CD4-positive, alpha-beta T cell treated with Interleukin-2 at 100 ng/mL for 4 hours (primary cell): ENCODE data around the gene CDNF.
"Not testable (repeated sequence)": the region's sequence is repeated elsewhere in the genome, so short reads cannot be mapped to it uniquely, and the experiment has no call there.

ENCODE experiments used
- DNase-seq: peaks from one replicate; pipeline ENCODE4 v3.0.0-alpha.2; 2020; ENCODE audit warnings: low spot score

Gene CDNF

DNA sequence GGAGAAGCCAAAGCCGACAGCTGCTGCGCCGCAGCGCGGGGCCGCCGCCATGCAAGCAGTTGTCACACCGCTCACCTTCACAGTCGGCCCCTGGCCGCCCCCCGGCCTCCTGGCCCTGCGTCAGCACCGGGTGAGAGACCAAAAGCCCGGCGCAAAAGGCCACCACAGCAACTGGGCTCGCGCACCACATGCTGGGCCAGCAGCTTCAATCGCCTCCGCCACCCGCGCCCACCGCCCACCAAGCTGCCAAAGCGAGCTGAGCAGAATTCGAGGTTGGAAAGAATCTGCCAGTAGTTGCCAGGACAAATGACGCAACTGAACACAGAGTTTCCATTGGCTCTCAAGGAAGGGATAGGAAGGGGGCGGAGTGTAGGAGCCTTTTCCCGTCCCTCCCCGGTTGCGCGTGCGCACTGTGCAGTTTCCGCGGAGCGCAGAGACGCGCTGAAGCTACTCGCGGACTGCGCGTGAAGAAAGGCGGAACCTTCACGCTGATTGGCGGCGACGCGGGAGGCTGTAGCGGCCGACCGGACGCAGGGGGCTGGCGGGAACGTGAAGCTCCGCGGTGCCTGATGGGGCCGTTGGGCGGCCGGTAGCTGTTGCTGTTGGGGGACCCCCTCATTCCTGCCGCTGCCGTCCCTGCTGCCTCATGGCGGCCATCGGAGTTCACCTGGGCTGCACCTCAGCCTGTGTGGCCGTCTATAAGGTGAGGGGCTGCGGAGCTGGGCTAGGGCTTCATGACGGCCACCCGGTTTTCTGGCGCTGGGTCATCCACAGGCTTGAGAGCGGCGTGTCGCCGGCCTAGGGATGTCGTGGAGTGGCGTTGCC, at the start of gene CDNF, which contains the start of the genes HSPA14 and MSANTD7:
Gene CDNF, minus strand, starts transcription at position 281 of the 825 bp plus-strand sequence. Its CDS starts 91 bp downstream, at position 190.
Gene HSPA14, plus strand, starts transcription at position 550 of the 825 bp plus-strand sequence. Its CDS starts 97 bp downstream, at position 647.
Gene MSANTD7, plus strand, starts transcription at position 550 of the 825 bp plus-strand sequence. CDS start 3,979 bp downstream, outside the sequence.
- peak; percentile 99 for DNase-seq

DNA sequence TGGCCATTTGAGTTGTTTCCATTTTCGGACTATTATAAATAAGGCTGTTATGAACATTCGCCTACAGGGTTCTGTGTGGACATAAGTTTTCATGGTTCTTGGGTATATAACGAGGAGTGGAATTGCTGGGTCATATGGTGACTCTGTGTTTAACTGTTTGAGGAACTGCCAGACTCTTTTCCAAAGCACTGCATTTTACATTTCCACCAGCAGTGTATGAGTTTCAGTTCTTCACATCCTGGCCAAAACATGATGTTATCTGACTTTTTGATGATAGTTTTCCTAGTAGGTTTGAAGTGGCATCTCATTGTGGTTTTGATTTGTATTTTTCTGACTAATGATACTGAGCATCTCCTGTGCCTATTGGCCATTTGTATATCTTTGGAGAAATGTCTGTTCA, 46.2 kb upstream of the CDNF start:
- DNase-seq, result no peak

DNA sequence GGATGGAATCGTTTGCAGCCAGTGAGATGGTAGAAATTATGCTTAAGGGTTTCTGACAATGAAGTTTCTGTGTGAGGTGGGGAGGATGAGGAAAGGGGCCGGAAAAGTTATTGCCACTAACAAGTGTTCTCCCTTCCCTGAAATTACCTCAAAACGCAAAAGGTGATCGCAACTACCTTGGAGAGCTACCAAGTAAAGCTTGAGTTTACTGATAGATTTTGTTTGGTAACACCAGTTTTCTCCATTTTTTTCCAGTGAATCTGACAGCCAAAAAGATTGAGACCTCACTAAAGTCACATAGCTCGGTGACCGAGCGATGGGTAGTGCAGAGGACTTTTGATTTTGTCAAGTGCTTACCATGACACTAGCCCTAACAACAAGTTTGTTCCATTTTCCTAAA, 42.4 kb upstream of the CDNF start:
- DNase-seq, result no peak

DNA sequence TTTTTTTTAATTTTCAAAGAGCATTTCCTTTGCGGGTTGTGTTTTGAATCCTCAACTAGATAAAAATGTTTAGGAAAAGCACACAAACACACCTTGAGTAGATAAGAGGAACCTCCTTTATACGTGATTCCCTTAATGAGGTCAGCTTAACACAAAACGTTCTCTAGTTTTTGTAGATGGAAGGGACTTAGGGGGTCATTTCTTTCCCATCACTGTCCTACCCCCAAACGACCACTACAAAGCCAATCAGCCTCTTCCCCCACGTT, 42.0 kb upstream of the CDNF start:
- no peak for DNase-seq

DNA sequence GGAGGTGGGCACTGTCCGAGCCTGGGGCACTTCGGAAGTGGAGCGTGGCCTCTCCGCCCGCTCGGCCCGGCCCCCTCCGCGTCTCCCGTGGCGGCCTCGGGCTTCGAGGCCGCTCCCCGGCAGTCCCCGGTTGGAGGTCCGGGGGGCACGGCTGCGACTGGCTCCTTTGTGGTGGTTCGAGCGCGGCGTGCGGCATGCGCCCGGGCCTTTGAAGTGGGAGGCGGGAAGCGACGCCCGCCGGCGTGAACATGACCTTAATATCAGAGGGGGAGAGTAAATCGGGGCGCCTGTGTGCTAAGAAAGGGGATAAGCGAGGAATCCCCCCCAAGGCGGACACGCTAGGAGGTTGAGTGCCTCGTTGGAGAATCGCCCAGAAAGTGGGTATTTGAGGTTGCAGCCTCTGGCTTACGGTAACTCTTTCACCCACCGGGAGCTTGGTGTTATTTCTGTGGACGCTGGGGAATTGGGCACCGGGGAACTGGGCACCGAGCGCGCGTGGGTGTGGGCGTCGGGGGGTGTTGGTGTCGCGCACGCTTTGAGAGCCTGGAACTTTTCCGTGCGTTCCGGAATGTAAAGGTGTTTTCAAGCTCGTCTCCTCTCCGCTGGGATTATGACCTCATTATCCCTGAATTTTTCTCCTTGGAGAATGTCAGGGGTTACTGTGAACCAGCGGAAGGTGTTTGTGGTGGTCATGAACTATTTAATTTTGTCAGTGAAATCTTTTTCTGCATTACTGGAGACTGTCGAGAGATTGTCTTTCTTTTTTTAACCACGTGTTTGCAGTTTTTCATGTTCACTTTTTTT, 41.5 kb upstream of the CDNF start:
- no peak for DNase-seq

DNA sequence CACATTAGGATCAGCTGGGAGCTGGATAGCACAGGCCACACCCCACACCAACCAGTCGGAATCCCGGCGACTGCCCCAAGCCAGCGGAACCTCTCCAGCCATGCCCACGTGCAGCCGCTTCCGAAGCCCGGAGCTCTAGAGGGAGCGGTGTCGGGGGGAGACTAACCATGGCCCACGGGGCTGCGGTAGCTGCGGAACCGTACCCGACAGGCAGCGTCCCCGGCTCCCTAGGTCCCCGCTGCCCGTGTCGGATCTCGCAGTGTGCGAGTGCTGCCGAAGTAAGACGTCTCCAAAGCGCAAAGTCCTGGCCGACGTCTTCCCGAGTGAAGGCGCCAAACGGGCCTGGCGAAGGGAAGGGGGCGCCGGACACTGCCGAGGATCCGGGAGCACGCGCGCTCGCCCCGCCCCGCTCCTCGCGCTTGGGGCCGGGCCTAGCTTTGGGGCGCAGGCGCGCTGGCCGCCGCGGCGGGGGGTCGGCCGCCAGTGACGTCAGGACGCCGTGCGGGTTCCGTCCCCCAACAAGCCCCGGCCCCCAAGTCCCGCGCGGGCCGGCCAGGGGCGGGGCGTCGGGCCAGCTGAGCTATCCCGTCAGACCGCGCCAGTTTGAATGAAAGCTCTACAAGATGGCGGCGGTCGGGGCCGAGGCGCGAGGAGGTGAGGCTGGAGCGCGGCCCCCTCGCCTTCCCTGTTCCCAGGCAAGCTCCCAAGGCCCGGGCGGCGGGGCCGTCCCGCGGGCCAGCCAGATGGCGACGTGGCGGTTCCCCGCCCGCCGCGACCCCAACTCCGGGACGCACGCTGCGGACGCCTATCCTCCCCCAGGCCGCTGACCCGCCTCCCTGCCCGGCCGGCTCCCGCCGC, 40.7 kb upstream of the CDNF start, which contains the start of gene SUV39H2:
Gene SUV39H2, plus strand, starts transcription at position 601 of the 858 bp plus-strand sequence. Its CDS starts 23 bp downstream, at position 624.
- DNase-seq, result peak; percentile 94

DNA sequence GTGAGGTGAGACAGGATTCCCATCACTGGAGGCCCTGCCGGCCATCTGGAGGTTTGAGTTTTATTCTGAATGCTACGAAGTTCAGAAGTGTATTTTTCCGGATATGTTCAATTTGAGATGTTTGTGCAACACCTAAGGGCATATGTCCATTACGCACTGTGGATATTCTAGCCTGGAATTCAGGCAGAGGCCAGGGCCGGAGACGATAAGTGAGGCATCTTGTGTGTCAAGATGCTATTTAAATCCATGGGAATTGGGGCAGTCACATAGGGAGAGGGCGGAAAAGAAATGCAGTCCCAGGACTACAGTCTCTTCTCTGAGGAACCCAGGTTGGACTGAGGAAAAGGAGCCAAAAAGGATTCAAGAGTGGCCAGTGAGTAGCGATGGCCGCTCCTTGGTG, 38.9 kb upstream of the CDNF start:
- no peak for DNase-seq

DNA sequence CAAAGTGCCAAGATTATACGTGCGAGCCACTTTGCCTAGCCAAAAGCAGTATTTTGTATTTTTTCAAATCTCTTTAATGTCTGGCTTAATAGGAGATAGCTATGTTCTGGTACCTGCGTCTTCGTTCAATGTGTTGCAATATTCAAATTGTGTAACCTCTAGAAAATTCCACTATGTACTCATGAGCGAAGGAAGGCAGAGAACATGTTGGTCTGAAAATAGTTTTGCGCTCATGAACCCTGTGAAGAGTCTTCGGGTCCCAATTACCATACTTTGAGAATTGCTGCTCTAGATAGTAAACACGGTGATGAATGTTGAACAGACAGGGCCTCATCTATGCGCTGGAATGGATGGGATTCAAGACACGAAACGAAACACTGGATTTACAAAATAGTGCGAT, 38.1 kb upstream of the CDNF start:
- DNase-seq, result no peak

DNA sequence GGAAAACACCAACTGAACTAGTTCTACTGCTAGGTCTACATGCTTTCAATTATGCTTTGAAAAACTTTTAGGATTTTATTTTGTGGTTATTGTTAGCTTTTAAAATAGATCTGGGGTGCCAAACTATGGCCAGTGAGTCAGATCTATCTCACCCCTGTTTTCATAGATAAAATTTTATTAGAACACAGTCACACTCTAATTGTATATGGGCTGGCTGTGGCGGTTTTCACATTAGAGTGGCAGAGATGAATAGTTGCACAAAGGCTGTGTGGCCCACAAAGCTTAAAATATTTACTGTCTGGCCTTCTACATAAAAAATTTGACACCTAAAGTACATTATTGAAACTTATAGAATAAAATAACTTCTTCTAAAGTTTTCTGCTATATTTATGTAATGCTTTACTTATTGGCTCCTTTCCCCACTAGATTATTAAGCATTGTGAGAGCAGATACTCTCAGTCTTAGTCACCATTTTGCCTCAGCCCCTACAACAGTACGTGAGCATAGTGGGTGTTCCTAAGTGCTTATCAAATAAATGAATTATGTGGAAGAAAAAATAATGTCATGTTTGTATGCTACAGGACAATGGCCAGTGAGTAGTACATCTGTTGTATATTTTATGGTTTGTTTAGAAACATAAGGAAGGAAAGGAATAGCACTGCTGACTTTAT, 35.4 kb upstream of the CDNF start:
- DNase-seq, result no peak

DNA sequence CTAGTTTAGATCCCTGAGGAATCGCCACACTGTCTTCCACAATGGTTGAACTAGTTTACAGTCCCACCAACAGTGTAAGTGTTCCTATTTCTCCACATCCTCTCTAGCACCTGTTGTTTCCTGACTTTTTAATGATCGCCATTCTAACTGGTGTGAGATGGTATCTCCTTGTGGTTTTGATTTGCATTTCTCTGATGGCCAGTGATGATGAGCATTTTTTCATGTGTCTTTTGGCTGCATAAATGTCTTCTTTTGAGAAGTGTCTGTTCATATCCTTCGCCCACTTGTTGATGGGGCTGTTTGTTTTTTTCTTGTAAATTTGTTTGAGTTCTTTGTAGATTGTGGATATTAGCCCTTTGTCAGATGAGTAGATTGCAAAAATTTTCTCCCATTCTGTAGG, 27.0 kb upstream of the CDNF start:
- DNase-seq, result not testable (repeated sequence)

DNA sequence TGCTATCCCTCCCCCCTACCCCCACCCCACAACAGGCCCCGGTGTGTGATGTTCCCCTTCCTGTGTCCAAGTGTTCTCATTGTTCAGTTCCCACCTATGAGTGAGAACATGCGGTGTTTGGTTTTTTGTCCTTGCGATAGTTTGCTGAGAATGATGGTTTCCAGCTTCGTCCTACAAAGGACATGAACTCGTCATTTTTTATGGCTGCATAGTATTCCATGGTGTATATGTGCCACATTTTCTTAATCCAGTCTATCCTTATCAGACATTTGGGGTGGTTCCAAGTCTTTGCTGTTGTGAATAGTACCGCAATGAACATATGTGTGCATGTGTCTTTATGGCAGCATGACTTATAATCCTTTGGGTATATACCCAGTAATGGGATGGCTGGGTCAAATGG, 26.6 kb upstream of the CDNF start:
- DNase-seq, result not testable (repeated sequence)

DNA sequence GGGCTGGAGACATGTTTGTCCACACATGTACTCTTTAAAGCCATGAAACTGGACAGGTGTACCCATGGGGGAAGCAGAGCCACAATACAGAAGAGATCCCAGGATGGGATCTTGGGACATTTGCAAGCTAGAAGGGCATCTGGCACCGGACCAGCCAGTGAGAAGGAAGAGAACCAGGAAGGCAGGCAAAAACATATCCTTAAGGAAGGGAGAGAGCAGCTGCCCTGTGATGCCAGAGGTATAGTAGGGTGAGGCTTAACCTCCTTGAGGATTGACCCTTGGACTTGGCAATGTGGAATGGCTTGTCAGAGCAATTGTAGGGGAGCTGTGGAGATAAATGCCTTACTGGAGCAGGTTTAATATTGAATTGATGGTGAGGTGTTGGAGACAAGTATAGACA, 23.0 kb upstream of the CDNF start:
- DNase-seq, result no peak

DNA sequence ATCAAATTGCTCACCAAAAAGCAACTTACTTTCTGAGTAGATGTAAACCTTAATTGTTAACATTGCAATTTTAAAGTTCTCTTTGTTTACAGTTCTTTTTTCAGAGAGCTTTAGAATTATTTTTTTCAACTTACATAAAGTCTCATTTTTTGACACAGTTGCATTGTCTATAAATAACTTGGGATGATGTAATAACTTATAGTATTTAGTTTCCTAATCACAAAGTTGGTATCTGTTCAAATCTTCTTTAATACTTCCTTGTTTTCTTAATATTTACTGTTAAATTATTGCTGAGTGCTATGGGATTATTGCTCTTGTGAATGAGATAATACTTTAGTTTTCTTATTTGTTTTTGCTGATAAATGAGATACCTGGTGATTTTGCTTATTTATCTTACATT, 21.9 kb upstream of the CDNF start:
- DNase-seq, result no peak

DNA sequence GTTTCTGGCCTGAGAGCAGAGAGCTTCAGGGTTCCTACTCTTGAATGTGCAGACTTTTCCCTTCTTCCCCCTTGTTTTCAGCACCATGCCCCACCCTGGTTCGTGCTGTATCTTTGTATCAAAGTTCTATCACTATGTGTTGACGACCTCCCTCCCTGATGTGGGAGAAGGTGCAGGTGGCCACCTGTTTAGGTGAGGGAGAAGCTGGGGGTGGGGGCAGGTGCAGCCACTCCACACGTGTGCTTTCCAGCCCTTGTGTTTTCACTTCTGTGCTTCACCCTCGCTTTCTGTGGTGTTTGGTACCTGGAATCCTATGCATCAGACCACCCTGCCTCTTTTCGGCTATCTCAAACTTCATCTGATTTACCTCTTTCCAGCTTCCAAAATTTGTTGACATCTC, 21.2 kb upstream of the CDNF start:
- no peak for DNase-seq

DNA sequence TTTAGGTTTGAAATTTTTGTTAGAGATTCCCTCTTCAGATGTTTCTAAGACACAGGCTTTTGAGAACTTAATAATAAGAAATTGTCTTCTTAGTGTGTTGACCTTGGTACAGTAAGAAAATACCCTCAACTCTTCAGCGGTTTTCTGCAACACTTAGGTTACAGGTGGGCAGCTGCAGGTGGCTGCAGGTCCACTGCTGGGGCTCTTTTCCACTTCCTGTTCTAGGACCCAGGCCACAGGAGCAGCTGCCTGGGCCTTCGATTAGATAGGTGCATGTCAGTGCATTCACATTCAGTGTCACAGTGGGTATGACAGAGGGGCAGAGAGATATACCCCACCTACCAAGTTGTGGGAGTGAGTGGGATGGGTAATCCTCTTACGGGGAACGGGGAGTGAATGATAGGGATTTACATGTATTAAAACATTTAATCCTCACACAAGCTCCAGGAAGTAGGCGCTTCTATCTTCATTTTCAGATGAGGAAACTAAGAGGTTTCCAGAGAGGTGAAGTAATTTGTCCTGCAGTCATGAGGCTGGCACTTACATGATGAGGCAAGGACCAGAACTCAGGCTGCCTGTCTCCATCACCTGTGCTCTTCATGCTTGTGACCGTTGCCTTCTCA, 20.6 kb upstream of the CDNF start:
- DNase-seq, result no peak

DNA sequence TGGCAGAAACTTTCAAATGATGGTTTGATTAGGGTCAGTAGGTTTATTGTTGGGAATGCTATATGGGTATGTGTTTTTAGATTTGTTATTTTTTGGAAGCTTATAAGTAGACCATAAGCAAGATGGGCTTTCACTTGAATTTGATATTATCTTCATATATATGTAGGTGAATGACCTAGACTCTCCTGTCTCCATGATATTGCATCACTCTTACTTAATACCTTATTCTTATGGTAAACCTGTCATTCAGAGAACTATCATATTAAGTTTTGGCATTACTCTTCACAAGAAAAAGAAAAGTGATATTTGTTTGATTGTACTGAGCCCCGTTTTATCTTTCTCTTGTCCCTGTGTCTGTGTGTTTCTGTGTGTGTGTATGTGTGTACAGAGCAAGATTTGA, 17.6 kb upstream of the CDNF start:
- no peak for DNase-seq

DNA sequence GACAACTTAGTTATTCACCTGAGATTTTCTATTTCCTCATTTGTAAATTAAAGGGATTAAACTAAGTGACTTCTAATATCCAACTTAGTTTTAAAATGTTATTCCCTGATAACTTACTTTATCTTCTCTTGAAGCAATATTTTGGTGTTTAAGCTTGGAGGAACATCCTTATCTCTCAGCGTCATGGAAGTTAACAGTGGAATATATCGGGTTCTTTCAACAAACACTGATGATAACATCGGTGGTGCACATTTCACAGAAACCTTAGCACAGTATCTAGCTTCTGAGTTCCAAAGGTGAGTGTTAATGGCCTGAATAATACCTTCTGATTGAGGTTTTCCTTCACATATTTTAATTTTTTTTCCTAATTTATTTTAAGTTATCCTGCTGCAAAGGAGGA, 14.4 kb upstream of the CDNF start:
- DNase-seq, result no peak

DNA sequence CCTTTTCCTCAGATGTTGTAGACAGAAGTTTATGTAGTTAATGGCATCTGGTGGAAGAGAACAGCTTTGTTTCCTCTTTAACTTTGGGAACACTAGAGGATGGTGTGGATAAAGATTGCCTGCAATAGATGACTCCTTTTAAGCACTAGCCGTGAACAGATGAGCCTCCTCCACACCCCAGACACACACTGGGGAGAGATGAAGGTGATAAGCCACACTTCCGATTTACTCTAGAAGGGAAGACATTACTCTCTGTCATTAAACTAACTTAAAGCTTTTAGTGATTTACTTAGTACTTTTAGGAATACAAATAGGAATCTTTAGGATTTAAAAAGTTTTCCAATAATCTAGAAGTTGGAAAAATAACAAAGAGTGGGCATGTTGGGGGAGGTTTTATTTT, 7.1 kb upstream of the CDNF start:
- DNase-seq, result no peak

DNA sequence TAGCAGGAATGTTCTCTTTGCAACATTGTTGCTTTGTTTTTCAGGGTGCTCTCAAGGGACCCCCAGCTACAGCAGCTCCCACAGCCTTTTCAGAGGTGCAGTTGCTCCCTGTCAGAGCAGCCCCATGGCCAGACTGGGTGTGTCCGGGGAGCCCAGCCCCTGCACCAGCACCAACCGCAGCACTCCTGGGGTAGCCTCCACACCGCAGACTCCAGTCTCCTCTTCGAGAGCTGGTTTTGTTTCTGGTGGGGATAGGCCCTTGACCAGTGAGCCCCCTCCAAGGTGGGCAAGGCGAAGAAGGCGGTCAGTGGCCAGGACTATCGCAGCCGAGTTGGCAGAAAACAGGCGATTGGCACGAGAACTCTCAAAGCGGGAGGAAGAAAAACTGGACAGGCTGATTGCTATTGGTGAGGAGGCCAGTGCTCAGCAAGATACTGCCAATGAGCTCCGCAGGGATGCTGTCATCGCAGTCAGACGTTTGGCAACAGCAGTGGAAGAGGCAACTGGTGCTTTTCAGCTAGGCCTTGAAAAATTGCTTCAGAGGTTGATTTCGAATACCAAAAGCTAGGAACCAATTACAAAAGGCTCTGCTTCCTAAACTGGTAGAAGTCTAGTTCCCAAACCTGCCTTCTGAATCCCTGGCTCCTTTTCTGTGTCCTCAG, 5.6 kb upstream of the CDNF start:
- DNase-seq, result no peak

DNA sequence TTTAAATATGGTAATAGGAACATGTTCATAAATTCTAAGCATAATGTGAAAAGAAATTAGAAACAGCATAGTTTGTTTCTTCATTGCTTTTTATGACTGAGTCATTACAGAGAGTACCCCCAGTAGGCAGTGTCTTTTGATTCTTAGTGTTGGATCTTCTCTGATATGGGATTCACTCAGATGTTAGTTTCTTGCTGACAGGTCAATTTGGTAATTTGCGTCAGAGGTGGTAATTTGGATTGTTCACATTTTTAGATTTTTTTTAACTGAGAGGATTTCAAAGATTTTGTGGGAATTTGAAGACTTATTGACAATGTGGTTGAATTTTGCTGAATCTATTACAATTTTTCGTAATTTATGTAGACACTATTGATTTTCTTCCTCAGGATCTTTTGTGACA, 2.3 kb upstream of the CDNF start:
- DNase-seq, result no peak

DNA sequence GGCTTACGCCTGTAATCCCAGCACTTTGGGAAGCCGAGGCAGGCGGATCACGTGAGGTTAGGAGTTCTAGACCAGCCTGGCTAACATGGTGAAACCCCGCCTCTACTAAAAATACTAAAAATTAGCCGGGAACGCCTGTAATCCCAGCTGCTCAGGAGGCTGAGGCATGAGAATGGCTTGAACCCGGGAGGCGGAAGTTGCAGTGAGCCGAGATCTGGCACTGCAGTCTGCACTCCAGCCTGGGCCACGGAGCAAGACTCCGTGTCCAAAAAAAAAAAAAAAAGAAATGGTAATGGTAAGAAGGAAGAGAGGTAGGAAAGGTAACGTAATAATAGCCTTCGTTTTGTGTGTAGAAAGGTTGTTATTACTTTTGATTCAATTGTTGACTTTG, 1.5 kb upstream of the CDNF start:
- DNase-seq, result no peak
